HFF-Myc (cell line): ENCODE measurements around the gene ABHD15.
"Not testable (repeated sequence)": the region's sequence is repeated elsewhere in the genome, so short reads cannot be mapped to it uniquely, and the experiment has no call there.

ENCODE experiments used
- DNase-seq: peaks from one replicate; pipeline ENCODE4 v3.0.0-alpha.2; 2011; ENCODE audit warnings: low read depth; ENCODE audit errors: extremely low read depth
- H3K4me3 ChIP-seq: replicated peaks from 2 replicates; pipeline ENCODE4 v1.5.1; 2011; ENCODE audit warnings: low read depth, mild to moderate bottlenecking, control low read depth, low read length
- TF ChIP-seq, protein P1 (sequence below): IDR thresholded peaks from 2 replicates; pipeline ENCODE4 v1.5.1; 2012; ENCODE audit warnings: mild to moderate bottlenecking, low read depth, low read length, control low read depth; ENCODE audit errors: missing control alignments

Gene ABHD15

DNA sequence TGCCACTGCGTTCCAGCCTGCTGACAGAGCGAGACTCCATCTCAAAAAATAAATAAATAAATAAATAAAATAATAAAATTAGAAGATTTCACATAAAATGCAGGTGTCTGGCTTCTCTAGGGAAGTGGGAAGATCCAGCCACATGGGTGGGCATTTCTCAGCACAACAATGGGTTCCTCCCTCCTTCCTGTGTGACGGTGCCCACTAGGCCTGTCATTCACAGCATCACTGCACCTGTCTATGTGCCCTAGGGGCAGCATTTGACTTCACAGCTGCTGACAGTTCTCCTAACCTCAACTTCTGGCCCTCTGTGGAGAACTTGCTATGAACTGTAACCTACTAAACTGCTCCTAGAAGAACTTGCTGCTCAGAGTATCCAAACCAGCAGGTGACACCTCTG lies 3.0 kb downstream of the ABHD15 start:
- DNase-seq: no peak
- TF ChIP-seq, protein P1, sequence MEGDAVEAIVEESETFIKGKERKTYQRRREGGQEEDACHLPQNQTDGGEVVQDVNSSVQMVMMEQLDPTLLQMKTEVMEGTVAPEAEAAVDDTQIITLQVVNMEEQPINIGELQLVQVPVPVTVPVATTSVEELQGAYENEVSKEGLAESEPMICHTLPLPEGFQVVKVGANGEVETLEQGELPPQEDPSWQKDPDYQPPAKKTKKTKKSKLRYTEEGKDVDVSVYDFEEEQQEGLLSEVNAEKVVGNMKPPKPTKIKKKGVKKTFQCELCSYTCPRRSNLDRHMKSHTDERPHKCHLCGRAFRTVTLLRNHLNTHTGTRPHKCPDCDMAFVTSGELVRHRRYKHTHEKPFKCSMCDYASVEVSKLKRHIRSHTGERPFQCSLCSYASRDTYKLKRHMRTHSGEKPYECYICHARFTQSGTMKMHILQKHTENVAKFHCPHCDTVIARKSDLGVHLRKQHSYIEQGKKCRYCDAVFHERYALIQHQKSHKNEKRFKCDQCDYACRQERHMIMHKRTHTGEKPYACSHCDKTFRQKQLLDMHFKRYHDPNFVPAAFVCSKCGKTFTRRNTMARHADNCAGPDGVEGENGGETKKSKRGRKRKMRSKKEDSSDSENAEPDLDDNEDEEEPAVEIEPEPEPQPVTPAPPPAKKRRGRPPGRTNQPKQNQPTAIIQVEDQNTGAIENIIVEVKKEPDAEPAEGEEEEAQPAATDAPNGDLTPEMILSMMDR: no peak

DNA sequence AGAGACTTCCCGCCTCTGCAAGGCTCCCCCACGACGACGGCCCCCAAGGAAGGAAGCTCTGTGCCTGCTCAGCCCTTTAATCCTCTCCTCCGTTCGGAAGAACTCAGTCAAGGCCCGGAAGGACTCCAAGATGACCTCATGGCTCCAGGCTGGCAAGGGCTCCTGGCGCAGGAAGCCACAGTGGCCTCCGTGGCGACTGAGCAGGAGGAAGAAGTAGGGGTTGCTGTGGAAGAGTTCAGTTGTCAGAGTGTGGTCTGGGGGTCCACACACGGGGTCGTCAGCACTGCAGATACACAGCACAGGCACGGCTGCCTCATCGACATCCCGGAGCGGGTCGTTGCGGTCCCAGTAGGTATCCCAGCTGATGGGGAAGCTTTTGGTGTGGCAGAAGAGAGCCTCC lies 4.2 kb downstream of the ABHD15 start:
- no peak for DNase-seq
- H3K4me3 ChIP-seq: no peak overlapping the region
- TF ChIP-seq, protein P1: no peak

More for the DNA sequence above, 3.0 kb downstream of the ABHD15 start:
- H3K4me3 ChIP-seq: no peak overlapping the region

DNA sequence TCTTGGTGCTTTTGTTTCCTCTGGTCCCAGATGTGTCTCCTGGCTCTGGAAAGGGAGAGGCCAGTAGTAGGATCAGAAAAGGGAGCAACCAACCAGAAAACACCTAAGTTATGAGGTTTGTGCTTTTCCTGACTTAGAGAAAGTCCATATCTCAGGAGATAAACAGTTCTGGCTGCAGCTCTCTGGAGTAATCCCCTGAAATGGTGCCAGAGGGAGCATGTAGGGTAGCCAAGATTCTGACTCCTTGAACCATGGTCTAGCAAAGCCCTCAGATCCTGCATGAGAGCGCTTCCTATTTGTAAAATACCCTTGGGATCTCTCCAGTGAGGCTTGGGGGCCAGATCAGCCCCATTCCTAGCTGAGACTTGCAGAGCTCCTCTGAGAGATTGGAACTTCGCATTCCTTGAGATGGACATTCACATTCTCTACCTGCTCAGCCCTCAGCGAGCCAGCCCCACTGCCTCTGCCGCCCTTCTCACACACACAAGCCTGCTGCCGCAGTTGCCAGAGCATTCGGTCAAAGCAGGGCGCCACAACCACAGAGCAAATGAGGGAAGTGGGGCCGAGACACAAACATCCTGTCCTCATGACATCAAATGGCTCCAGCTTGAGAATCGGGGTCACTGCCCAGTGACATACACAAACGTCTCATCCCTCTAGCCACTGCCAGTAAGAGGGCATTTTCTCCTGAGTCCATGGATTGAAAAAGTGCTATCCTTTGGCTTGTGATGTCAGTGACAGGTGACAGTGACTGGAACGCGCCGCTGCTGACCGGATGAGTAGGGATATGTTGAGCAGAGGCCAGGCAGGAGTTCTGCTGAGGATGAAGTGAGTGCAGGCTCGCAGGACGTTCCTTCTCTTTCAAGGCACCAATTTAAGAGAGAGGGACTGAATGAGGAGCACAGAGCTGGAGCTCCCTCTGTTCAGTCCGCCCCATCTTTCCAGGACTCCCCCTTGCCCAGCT lies 5.0 kb downstream of the ABHD15 start:
- TF ChIP-seq, protein P1: no peak
- H3K4me3 ChIP-seq: no peak overlapping the region
- DNase-seq: no peak

DNA sequence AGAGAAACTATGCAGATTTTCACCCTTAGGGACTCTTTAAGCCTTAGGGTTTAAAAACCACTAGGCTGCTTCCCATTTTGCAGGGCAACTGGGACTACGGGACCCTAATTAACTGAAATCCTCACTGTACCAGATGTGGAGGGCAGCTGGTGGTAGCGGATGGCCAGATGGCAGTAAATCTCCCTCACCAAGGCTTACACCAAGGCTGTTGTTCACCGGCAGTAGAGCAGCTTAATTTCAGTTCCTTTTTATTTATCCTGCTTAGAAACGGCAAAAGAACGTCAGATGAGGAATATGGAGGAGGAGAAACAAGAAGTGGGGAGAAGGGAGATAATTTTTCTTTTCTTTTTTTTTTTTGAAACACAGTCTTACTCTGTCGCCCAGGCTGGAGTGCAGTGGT lies 6.5 kb downstream of the ABHD15 start:
- TF ChIP-seq, protein P1: no peak
- H3K4me3 ChIP-seq: no peak overlapping the region
- DNase-seq: no peak

DNA sequence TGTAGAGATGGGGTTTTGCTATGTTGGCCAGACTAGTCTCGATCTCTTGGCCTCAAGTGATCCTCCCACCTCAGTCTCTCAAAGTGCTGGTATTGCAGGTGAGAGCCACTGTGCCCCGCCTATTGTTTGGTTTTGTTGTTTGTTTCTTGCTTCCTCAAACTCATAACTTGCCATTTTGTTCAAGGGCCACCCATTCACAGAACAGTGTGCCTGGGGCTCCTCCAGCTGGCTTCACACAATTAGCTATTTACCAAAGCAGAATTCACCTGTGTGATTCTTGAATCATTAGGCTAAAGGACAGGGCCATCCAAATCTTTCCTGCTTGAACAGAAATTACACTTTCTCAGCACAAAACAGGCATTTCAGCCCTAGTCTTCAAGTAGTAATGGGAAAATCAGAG lies 7.2 kb downstream of the ABHD15 start:
- DNase-seq: no peak
- H3K4me3 ChIP-seq: no peak overlapping the region

DNA sequence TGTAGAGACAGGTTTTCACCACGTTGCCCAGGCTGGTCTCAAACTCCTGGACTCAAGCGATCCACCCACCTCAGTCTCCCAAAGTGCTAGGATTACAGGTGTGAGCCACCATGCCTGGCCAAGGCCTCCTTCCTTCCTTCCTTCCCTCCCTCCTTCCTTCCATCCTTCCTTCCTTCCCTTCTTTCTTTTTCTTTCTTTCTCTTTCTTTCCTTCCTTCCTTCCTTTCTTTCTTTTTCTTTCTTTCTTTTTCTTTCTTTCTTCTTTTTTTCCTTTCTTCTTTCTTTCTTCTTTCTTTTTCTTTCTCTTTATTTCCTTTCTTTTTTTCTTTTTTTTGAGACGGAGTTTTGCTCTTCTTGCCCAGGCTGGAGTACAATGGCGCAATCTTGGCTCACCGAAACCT lies 8.7 kb downstream of the ABHD15 start:
- not testable (repeated sequence) for H3K4me3 ChIP-seq, DNase-seq

More for the DNA sequence above, 7.2 kb downstream of the ABHD15 start:
- TF ChIP-seq, protein P1: no peak

DNA sequence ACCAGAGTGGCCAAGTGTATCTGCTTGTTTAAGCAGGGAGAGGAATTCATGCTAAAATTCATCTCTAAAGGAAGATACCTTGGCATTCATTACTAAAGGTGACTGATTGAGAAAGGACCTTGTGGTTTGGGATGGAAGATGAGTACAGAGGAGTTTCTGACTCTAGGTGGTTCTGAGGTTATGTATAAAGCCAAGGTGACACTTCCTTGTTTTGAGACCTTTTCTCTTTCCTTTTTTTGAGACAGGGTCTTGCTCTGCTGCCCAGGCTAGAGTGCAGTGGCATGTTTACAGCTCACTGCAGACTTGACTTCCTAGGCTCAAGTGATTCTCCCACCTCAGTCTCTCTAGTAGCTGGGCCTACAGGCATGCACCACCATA lies 9.1 kb downstream of the ABHD15 start:
- DNase-seq: no peak
- H3K4me3 ChIP-seq: no peak overlapping the region
- TF ChIP-seq, protein P1: no peak
